Natural killer cell (primary cell): Measurements from ENCODE around the gene SORCS2. TPM values are rescaled to one million over a fixed set of nuclear protein-coding genes. Genes with fewer than 3 reads are reported as not detected.

Experiments
- ATAC-seq, 3 donors: fragments of 150-1000 bp in 2 of 3; fragments of 200-7000 bp in 1 of 3; cut with Tn5 transposase; 1 replicate in 1 of 3; 2 replicates in 2 of 3; pipeline ENCODE4 v1.10.0; 2021; ENCODE audit warnings: mild to moderate bottlenecking in 2 of 3, moderate library complexity in 2 of 3
- DNase-seq, 2 donors: peaks; one replicate each; pipeline versions ENCODE4 v3.0.0 to v3.0.0-alpha.2; 2013 to 2021; ENCODE audit warnings: mixed read lengths in 1 of 2
- H3K27ac ChIP-seq: one replicate; pipeline ENCODE4 v1.5.1; 2013; ENCODE audit warnings: mild to moderate bottlenecking, low read length
- H3K27me3 ChIP-seq: one replicate; pipeline ENCODE4 v1.6.1; 2013; ENCODE audit warnings: low read length; ENCODE audit not compliant: control insufficient read depth, insufficient read depth
- H3K36me3 ChIP-seq: one replicate; pipeline ENCODE4 v1.6.1; 2013; ENCODE audit warnings: low read length; ENCODE audit not compliant: control insufficient read depth, insufficient read depth
- H3K4me1 ChIP-seq: one replicate; pipeline ENCODE4 v1.6.1; 2013; ENCODE audit warnings: low read length; ENCODE audit not compliant: control insufficient read depth, insufficient read depth
- H3K4me3 ChIP-seq: one replicate; pipeline ENCODE4 v1.5.1; 2013; ENCODE audit warnings: low read length
- H3K9me3 ChIP-seq: one replicate; pipeline ENCODE4 v1.6.1; 2013; ENCODE audit warnings: low read length; ENCODE audit not compliant: control insufficient read depth, insufficient read depth
- H3K27ac Mint-ChIP-seq, 2 donors: one replicate each; pipeline ENCODE4 v1.8.0; 2022; ENCODE audit warnings: mild to moderate bottlenecking in 2 of 2, mixed read lengths in 2 of 2, moderate library complexity in 1 of 2
- H3K27me3 Mint-ChIP-seq, 2 donors: one replicate each; pipeline ENCODE4 v1.8.0; 2022; ENCODE audit warnings: low read depth in 2 of 2, mixed read lengths in 2 of 2
- H3K36me3 Mint-ChIP-seq: one replicate; pipeline ENCODE4 v1.8.0; 2022; ENCODE audit warnings: mixed read lengths
- H3K4me1 Mint-ChIP-seq, 2 donors: one replicate each; pipeline ENCODE4 v1.8.0; 2022; ENCODE audit warnings: mixed read lengths in 2 of 2
- H3K4me3 Mint-ChIP-seq: one replicate; pipeline ENCODE4 v1.8.0; 2022; ENCODE audit warnings: mild to moderate bottlenecking, moderate library complexity, mixed read lengths
- H3K9me3 Mint-ChIP-seq, 2 donors: one replicate each; pipeline ENCODE4 v1.8.0; 2022; ENCODE audit warnings: mixed read lengths in 2 of 2
- CTCF ChIP-seq: fragments of 200-600 bp; IDR thresholded peaks from one replicate; pipeline ENCODE4 v1.8.0; 2022; ENCODE audit warnings: antibody characterized with exemption
- whole genome bisulfite sequencing: methylation state at CpG from one replicate; pipeline ENCODE4 v1.1.7; 2013; ENCODE audit warnings: missing lambda C conversion rate; ENCODE audit not compliant: insufficient coverage; 5-methylcytosine and 5-hydroxymethylcytosine counted together
- intact Hi-C: fragments of 100-400 bp; cut with micrococcal nuclease; formaldehyde crosslinking; loops from one replicate; pipeline ENCODE4 v1.14.2; 2022
- total RNA-seq, 4 donors: library from RNA; stranded (reverse); fragments of 120-200 nt in 1 of 4; gene quantifications; one replicate each; pipeline versions ENCODE4 v1.2.3 to v1.2.4, GENCODE V29; 2013 to 2022

The SORCS2 gene
- total RNA-seq, 3 donors from 2014 or later (not counting 1 experiment from before 2014, with no cell fraction given) = 1.2 to 2.5 (median 1.4) TPM

DNA sequence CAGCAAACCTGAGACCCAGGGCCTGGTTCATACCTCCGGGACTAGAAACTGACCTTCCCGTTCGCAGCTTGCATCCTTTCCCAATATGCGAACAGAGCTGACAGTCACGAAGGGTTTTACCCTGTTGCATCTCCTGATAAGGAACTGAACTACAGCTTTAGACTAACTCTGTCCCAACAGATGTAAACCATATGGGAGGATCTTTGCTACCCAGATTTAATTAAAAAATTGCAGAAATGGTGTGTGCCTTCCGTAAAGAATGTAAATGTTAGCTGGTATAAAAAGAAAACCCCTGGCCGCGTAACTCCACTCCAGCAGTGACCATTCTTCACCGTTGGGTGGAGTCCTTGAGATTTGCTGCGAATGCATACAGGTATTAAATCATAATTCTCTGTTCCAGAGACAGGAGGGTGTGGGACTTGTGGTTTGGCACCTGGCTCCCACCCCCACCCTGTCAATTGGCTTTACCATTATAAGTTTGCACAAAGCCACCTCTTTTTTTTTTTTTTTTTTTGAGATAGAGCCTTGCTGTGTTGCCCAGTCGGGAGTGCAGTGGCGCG, 40.6 kb upstream of the SORCS2 start:
- no peak overlapping the region for H3K27ac Mint-ChIP-seq
- H3K4me3 Mint-ChIP-seq = no peak overlapping the region
- no peaks in the 10 kb centered on the region for H3K9me3 Mint-ChIP-seq
- H3K27me3 Mint-ChIP-seq = peaks cover 8 to 24% of the 10 kb centered on the region in 2 donors
- no peak for DNase-seq
- no peak overlapping the region for H3K27ac ChIP-seq
- no peak for TF ChIP-seq CTCF
- H3K4me3 ChIP-seq = no peak overlapping the region
- no peaks in the 10 kb centered on the region for H3K9me3 ChIP-seq
- no peaks in the 10 kb centered on the region for H3K27me3 ChIP-seq
- no peaks in the 10 kb centered on the region for H3K36me3 ChIP-seq
- peaks cover 0 to 12% of the 10 kb centered on the region in 2 donors for H3K4me1 Mint-ChIP-seq
- ATAC-seq = no peak
- H3K36me3 Mint-ChIP-seq = no peaks in the 10 kb centered on the region
- 87% methylated on average over 13 of the region's 13 CpGs for WGBS
- intact Hi-C loops = no loop called here
- no peaks in the 10 kb centered on the region for H3K4me1 ChIP-seq

GRCh38 chr4:7153711-7154110, 38.6 kb upstream of the SORCS2 start:
- H3K27me3 ChIP-seq = no peaks in the 10 kb centered on the region
- peaks cover 20 to 25% of the 10 kb centered on the region in 2 donors for H3K27me3 Mint-ChIP-seq
- no peaks in the 10 kb centered on the region for H3K9me3 Mint-ChIP-seq
- intact Hi-C loops = no loop called here
- no peaks in the 10 kb centered on the region for H3K36me3 Mint-ChIP-seq
- no peak overlapping the region for H3K27ac Mint-ChIP-seq
- H3K4me3 ChIP-seq = no peak overlapping the region
- H3K4me1 Mint-ChIP-seq = peaks cover 0 to 12% of the 10 kb centered on the region in 2 donors
- 86% methylated on average over 7 of the region's 7 CpGs for WGBS
- no peaks in the 10 kb centered on the region for H3K4me1 ChIP-seq
- H3K27ac ChIP-seq = no peak overlapping the region
- no peak for TF ChIP-seq CTCF
- no peak overlapping the region for H3K4me3 Mint-ChIP-seq
- DNase-seq = no peak
- ATAC-seq = no peak
- H3K36me3 ChIP-seq = no peaks in the 10 kb centered on the region
- H3K9me3 ChIP-seq = no peaks in the 10 kb centered on the region

- Mint-ChIP-seq H3K9me3 (no peaks in the 10 kb centered on the region), H3K27ac (no peak overlapping the region), H3K27me3 (peaks cover 20 to 27% of the 10 kb centered on the region in 2 donors), H3K4me3 (no peak overlapping the region), H3K36me3 (no peaks in the 10 kb centered on the region), H3K4me1 (peaks cover 0 to 12% of the 10 kb centered on the region in 2 donors)
- WGBS = 83% methylated on average over 18 of the region's 18 CpGs
- no peaks in the 10 kb centered on the region for H3K4me1 ChIP-seq
- no peak overlapping the region for H3K4me3 ChIP-seq
- TF ChIP-seq CTCF = no peak
- no peak for DNase-seq
- intact Hi-C loops = no loop called here
- no peaks in the 10 kb centered on the region for H3K36me3 ChIP-seq
- no peaks in the 10 kb centered on the region for H3K9me3 ChIP-seq
- no peak for ATAC-seq
- no peak overlapping the region for H3K27ac ChIP-seq
- H3K27me3 ChIP-seq = no peaks in the 10 kb centered on the region
Observed at GRCh38 chr4:7154351-7154981, 37.9 kb upstream of the SORCS2 start.
